ENCODE measurements around the gene ATG4B. TPM values are rescaled to one million over a fixed set of nuclear protein-coding genes. Genes with fewer than 3 reads are reported as not detected.

ATG4B gene
- total and polyA plus RNA-seq, 2 of the 4 experiments (the other 2 are of a cell fraction): 113 to 146 TPM

DNA sequence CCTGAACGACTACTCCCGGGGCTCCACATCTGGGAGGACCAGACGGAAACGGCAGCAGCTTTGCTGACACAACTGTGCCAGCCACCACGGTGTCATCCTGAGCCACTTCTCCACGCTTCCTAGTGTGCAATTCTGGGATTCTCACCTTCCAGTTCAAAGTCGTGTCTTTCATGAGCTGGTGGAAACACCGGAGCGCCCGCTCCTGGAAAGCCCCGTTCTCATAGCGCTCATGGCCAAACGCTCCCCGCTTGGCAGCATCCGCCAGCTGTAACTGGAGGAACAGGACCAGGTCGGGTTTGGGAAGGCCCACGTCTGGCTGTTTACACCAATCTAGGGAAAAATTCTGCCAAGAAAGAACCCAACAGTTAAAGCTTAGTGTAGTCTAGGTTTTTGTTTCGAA lies 40.8 kb downstream of the ATG4B start:
- ChIA-PET CTCF (interaction anchor here (2.1 kb wide), 1 partner anchor 13 kb away, joined by 7 read pairs; no protein-coding TSS in a partner anchor), POLR2A (ENCODE audit: unreplicated experiment) (no interaction called here)

More for the DNA sequence above, 40.8 kb downstream of the ATG4B start:
- Histone ChIP-seq H3K9me3 (ENCODE audit: control insufficient read depth, insufficient read depth, low read length) (no peaks in the 10 kb centered on the region), H3K36me3 (ENCODE audit: control insufficient read depth, insufficient read depth, low read length) (peaks cover 45% of the 10 kb centered on the region), H3K27me3 (ENCODE audit: control insufficient read depth, insufficient read depth, low read length) (no peaks in the 10 kb centered on the region), H3K9me1 (ENCODE audit: insufficient read depth, low read length) (0 out of 2 replicates have a peak, but pooled peaks cover 3% of the 10 kb centered on the region), H4K5ac (ENCODE audit: low read depth, low read length) (no peak overlapping the region), H2BK20ac (ENCODE audit: low read depth, low read length) (no peak overlapping the region), H2BK15ac (ENCODE audit: low read depth, low read length) (no peak overlapping the region), H3K4me2 (ENCODE audit: low read depth, low read length) (no peak overlapping the region), H3K27ac (ENCODE audit: insufficient read depth, low read length) (no peak overlapping the region), H3K4me3 (ENCODE audit: insufficient read depth, low read depth, low read length) (no peak overlapping the region), H4K8ac (ENCODE audit: low read depth in 2 of 2, low read length in 2 of 2) (no peak overlapping the region), H3K4ac (ENCODE audit: low read depth, low read length) (no peak overlapping the region), H2BK5ac (ENCODE audit: low read depth, low read length, poor library complexity, severe bottlenecking) (no peak overlapping the region), H3K23ac (ENCODE audit: low read depth, low read length) (no peak overlapping the region), H4K20me1 (ENCODE audit: insufficient read depth, low read length) (peaks cover 18% of the 10 kb centered on the region; the same call in 1 of the 2 replicates), H3K18ac (ENCODE audit: low read depth, low read length) (no peak overlapping the region), H2AK5ac (ENCODE audit: low read depth, low read length) (no peak overlapping the region), H3K9ac (ENCODE audit: low read depth, low read length) (no peak overlapping the region), H3K56ac (ENCODE audit: extremely low read depth, insufficient read depth, low read length) (no peak overlapping the region), H3K4me1 (ENCODE audit: control insufficient read depth, insufficient read depth, low read length) (peaks cover 11% of the 10 kb centered on the region), H2AK9ac (replicated peaks; ENCODE audit: low read depth, low read length, poor library complexity) (no peak overlapping the region), H2AFZ (replicated peaks; ENCODE audit: low read length, poor library complexity) (no peak overlapping the region), H2BK120ac (ENCODE audit: low read depth, low read length) (no peak overlapping the region), H4K91ac (ENCODE audit: insufficient read depth, low read depth, low read length) (no peak overlapping the region), H3K14ac (replicated peaks; ENCODE audit: low read depth, low read length) (no peak overlapping the region), H3K79me1 (ENCODE audit: low read depth in 1 of 2, low read length in 2 of 2) (peaks cover 9 to 43% of the 10 kb centered on the region in 2 experiments)
- intact Hi-C loops (cut with micrococcal nuclease) (no loop called here), dilution Hi-C loops (cut with HindIII; ENCODE audit: low sequenced_read_pairs, unreplicated experiment) (no loop called here), in situ Hi-C loops (cut with MboI; ENCODE audit: low sequenced_read_pairs) (no loop called here)
- no TSS peak for BruUV-seq (replicated peaks)
- 88% methylated on average over 9 of the region's 18 CpGs; no CpG with 5 or more reads in 1 of the 2 experiments for WGBS, 2 experiments (ENCODE audit: extremely low coverage in 2 of 2, insufficient read length in 1 of 2)
- no peak for ATAC-seq (ENCODE audit: low read depth)
- no peak for DNase-seq
- TF ChIP-seq RCOR1 (IDR thresholded peaks at IDR 0.05; ENCODE audit: insufficient replicate concordance, low read length) (no peak), RAD21 (IDR thresholded peaks at IDR 0.05; ENCODE audit: low read length) (no peak), NFE2L2 (IDR thresholded peaks at IDR 0.05; ENCODE audit: low read depth, low read length) (no peak), RFX5 (IDR thresholded peaks at IDR 0.05; ENCODE audit: low read depth, low read length) (no peak), USF2 (IDR thresholded peaks at IDR 0.05; ENCODE audit: low read depth, low read length) (no peak), POLR2A (IDR thresholded peaks at IDR 0.05; ENCODE audit: low read depth, low read length) (no peak), BHLHE40 (IDR thresholded peaks at IDR 0.05; ENCODE audit: low read depth, low read length) (no peak), MAZ (IDR thresholded peaks at IDR 0.05; ENCODE audit: borderline replicate concordance, low read depth, low read length) (no peak), CEBPB (IDR thresholded peaks at IDR 0.05; ENCODE audit: low read depth, low read length) (no peak), CTCF (conservative IDR thresholded peaks at IDR 0.05; ENCODE audit: low read depth, low read length) (no peak), CHD1 (IDR thresholded peaks at IDR 0.05; ENCODE audit: low read depth, low read length) (no peak), FOS (IDR thresholded peaks at IDR 0.05; ENCODE audit: low read depth, low read length) (no peak), MAFK (IDR thresholded peaks at IDR 0.05; ENCODE audit: low read depth, low read length) (no peak), MXI1 (IDR thresholded peaks at IDR 0.05; ENCODE audit: borderline replicate concordance, low read depth, low read length) (no peak), SMC3 (IDR thresholded peaks at IDR 0.05; ENCODE audit: low read depth, low read length) (no peak)
- TF ChIP-seq, protein P1, sequence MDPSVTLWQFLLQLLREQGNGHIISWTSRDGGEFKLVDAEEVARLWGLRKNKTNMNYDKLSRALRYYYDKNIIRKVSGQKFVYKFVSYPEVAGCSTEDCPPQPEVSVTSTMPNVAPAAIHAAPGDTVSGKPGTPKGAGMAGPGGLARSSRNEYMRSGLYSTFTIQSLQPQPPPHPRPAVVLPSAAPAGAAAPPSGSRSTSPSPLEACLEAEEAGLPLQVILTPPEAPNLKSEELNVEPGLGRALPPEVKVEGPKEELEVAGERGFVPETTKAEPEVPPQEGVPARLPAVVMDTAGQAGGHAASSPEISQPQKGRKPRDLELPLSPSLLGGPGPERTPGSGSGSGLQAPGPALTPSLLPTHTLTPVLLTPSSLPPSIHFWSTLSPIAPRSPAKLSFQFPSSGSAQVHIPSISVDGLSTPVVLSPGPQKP (IDR thresholded peaks at IDR 0.05; ENCODE audit: borderline replicate concordance, low read depth, low read length): no peak
